Spleen (tissue), 11 donors: ENCODE measurements around the gene TMPRSS2. TPM values are rescaled to one million over a fixed set of nuclear protein-coding genes. Genes with fewer than 3 reads are reported as not detected.

ENCODE experiments used
- DNase-seq: peaks from one replicate; pipeline ENCODE4 v3.0.0-alpha.2; 2020
- H3K27ac ChIP-seq, 8 donors: fragments of 200-600 bp; sonication (generic) in 7 of 8; 1 replicate in 4 of 8; 2 replicates in 4 of 8; pipeline versions ENCODE4 v1.5.0 to v1.8.0; 2016 to 2021; ENCODE audit warnings: inconsistent platforms in 4 of 8, mild to moderate bottlenecking in 4 of 8, moderate library complexity in 1 of 8
- H3K27me3 ChIP-seq, 7 donors: fragments of 200-600 bp; sonication (generic) in 6 of 7; replicated peaks in 1 of 7; 1 replicate in 4 of 7; 2 replicates in 3 of 7; pipeline versions ENCODE4 v1.5.0 to v1.8.0; 2016 to 2021; ENCODE audit warnings: inconsistent platforms in 3 of 7, mild to moderate bottlenecking in 1 of 7
- H3K36me3 ChIP-seq, 6 donors: fragments of 200-600 bp; sonication (generic) in 5 of 6; 1 replicate in 4 of 6; 2 replicates in 2 of 6; pipeline versions ENCODE4 v1.5.0 to v1.8.0; 2016 to 2021; ENCODE audit warnings: inconsistent platforms in 2 of 6
- H3K4me1 ChIP-seq, 6 donors: fragments of 200-600 bp; sonication (generic) in 5 of 6; 1 replicate in 3 of 6; 2 replicates in 3 of 6; pipeline versions ENCODE4 v1.5.0 to v1.8.0; 2016 to 2021; ENCODE audit warnings: inconsistent platforms in 3 of 6
- H3K4me3 ChIP-seq, 8 donors: fragments of 200-600 bp; sonication (generic) in 7 of 8; 1 replicate in 4 of 8; 2 replicates in 4 of 8; pipeline versions ENCODE4 v1.5.0 to v1.8.0; 2016 to 2021; ENCODE audit warnings: inconsistent platforms in 4 of 8, mild to moderate bottlenecking in 4 of 8, moderate library complexity in 2 of 8
- H3K9me3 ChIP-seq, 8 donors: fragments of 200-600 bp; sonication (generic) in 7 of 8; 1 replicate in 4 of 8; 2 replicates in 4 of 8; pipeline versions ENCODE4 v1.5.0 to v1.8.0; 2016 to 2021; ENCODE audit warnings: inconsistent platforms in 4 of 8
- CTCF ChIP-seq, 11 experiments: fragments of 200-600 bp in 7 of 11; fragments of 450-650 bp in 4 of 11; sonication (generic) in 4 of 11; IDR thresholded peaks in 8 of 11; conservative IDR thresholded peaks in 3 of 11; 1 replicate in 7 of 11; 2 replicates in 4 of 11; pipeline versions ENCODE4 v1.4.0 to v1.8.0; 2016 to 2021; ENCODE audit warnings: antibody characterized with exemption in 11 of 11, inconsistent platforms in 4 of 11, mild to moderate bottlenecking in 1 of 11
- POLR2A ChIP-seq, 3 donors: fragments of 450-650 bp; IDR thresholded peaks; one replicate each; pipeline ENCODE4 v1.5.1; 2017; ENCODE audit warnings: antibody characterized with exemption in 3 of 3, mild to moderate bottlenecking in 1 of 3
- POLR2AphosphoS5 ChIP-seq, 3 donors: sonication (generic); formaldehyde crosslinking; IDR thresholded peaks; one replicate each; pipeline ENCODE4 v1.5.1; 2017; ENCODE audit warnings: antibody characterized with exemption in 3 of 3
- WGBS, 5 donors: extraction: QIAGEN DNeasy Blood & Tissue Kit in 3 of 5; methylation state at CpG; one replicate each; pipeline versions ENCODE4 v1.1.5 to v1.1.7; 2013 to 2018; 5-methylcytosine and 5-hydroxymethylcytosine counted together
- intact Hi-C: fragments of 100-400 bp; cut with DNase I; formaldehyde crosslinking; loops from one replicate; pipeline ENCODE4 v1.15.0; 2023; ENCODE audit warnings: low total_unique reads
- polyA plus RNA-seq, 3 donors: library from polyadenylated mRNA; stranded (reverse); fragments of 200-250 nt; gene quantifications; one replicate each; pipeline ENCODE4 v1.2.1, GENCODE V29; 2013
- total RNA-seq, 7 donors: library from RNA; depleted of rRNA in 3 of 7; stranded (reverse); fragments of >200 nt in 3 of 7; fragmentation: NEBNext Ultra II Directional in 4 of 7; extraction: Animal tissue kit (Norgen Biotek cat#: 25700) in 4 of 7; gene quantifications; one replicate each; pipeline versions ENCODE4 v1.1.0 to v1.2.1, GENCODE V29; 2016 to 2021
- donor health status: healthy with polysubstance abuse.
- donor health status: DM: no; HTN: no; CAD: no; lungs with moderate emphysema.
- donor health status: DM: no; HTN: no; CAD: no.
- donor health status: Bipolar disorder and iron deficiency.
- donor health status: healthy.
- donor health status: DM: no; HTN: no; CAD: no.
- donor health status: DM: yes; HTN: yes; CAD: no.

Gene TMPRSS2
- total and polyA plus RNA-seq, 10 donors, result 0.06 to 0.25 (median 0.10) TPM; not detected in 5

GRCh38 chr21:41506005-41506594 lies 1.9 kb downstream of the TMPRSS2 start:
- DNase-seq, result no peak
- Histone ChIP-seq H3K4me3 (no peak overlapping the region), H3K9me3 (no peaks in the 10 kb centered on the region), H3K36me3 (no peaks in the 10 kb centered on the region), H3K27me3 (peaks cover 0 to 80% (median 48%) of the 10 kb centered on the region in 7 donors), H3K4me1 (peaks cover 6 to 26% (median 17%) of the 10 kb centered on the region in 6 donors), H3K27ac (no peak overlapping the region)
- WGBS, 5 donors, result 61 to 66% (median 65%) methylated on average over 6 to 7 of the region's 7 CpGs
- no peak for TF ChIP-seq POLR2AphosphoS5 (IDR thresholded peaks at IDR 0.05)
- no peak for TF ChIP-seq POLR2A (IDR thresholded peaks at IDR 0.05)
- no peak for TF ChIP-seq CTCF (IDR thresholded peaks at IDR 0.05 in 8 of 11, conservative IDR thresholded peaks at IDR 0.05 in 3 of 11)
- intact Hi-C loops, result no loop called here

- no peak for TF ChIP-seq CTCF (IDR thresholded peaks at IDR 0.05 in 8 of 11, conservative IDR thresholded peaks at IDR 0.05 in 3 of 11)
- no peak for TF ChIP-seq POLR2AphosphoS5 (IDR thresholded peaks at IDR 0.05)
- TF ChIP-seq POLR2A (IDR thresholded peaks at IDR 0.05), result no peak
These were observed 3.9 kb downstream of the TMPRSS2 start for GRCh38 chr21:41504030-41504429.

GRCh38 chr21:41503331-41503730 lies 4.6 kb downstream of the TMPRSS2 start:
- 81 to 91% (median 88%) methylated on average over 4 of the region's 4 CpGs for WGBS, 5 donors
- Histone ChIP-seq H3K4me3 (no peak overlapping the region), H3K9me3 (no peaks in the 10 kb centered on the region), H3K36me3 (no peaks in the 10 kb centered on the region), H3K27ac (no peak overlapping the region), H3K4me1 (peaks cover 3 to 19% (median 14%) of the 10 kb centered on the region in 6 donors), H3K27me3 (peaks cover 0 to 77% (median 34%) of the 10 kb centered on the region in 7 donors)
- intact Hi-C loops, result no loop called here
- no peak for DNase-seq
- no peak for TF ChIP-seq POLR2A (IDR thresholded peaks at IDR 0.05)

More at GRCh38 chr21:41504030-41504429, 3.9 kb downstream of the TMPRSS2 start:
- Histone ChIP-seq H3K9me3 (no peaks in the 10 kb centered on the region), H3K27me3 (peaks cover 0 to 79% (median 41%) of the 10 kb centered on the region in 7 donors), H3K27ac (no peak overlapping the region), H3K36me3 (no peaks in the 10 kb centered on the region), H3K4me1 (peaks cover 6 to 26% (median 17%) of the 10 kb centered on the region in 6 donors), H3K4me3 (no peak overlapping the region)
- WGBS, 5 donors, result 45 to 61% (median 50%) methylated on average over 5 of the region's 5 CpGs
- no peak for DNase-seq
- intact Hi-C loops, result no loop called here

- H3K4me3 ChIP-seq, result no peak overlapping the region
- DNase-seq, result no peak
- no peak overlapping the region for H3K27ac ChIP-seq
- no peaks in the 10 kb centered on the region for H3K9me3 ChIP-seq
- H3K27me3 ChIP-seq, result peaks cover 0 to 66% (median 19%) of the 10 kb centered on the region in 7 donors
- 87 to 97% (median 91%) methylated on average over 7 of the region's 7 CpGs for WGBS, 5 donors
- no peaks in the 10 kb centered on the region for H3K36me3 ChIP-seq
- TF ChIP-seq POLR2A (IDR thresholded peaks at IDR 0.05) (no peak), CTCF (IDR thresholded peaks at IDR 0.05 in 8 of 11, conservative IDR thresholded peaks at IDR 0.05 in 3 of 11) (no peak), POLR2AphosphoS5 (IDR thresholded peaks at IDR 0.05) (no peak)
- intact Hi-C loops, result no loop called here
- H3K4me1 ChIP-seq, result peaks cover 0 to 5% (median 2%) of the 10 kb centered on the region in 6 donors
These were observed 6.0 kb downstream of the TMPRSS2 start for GRCh38 chr21:41501919-41502318.
